Activated CD8-positive, alpha-beta memory T cell treated with anti-CD3 and anti-CD28 coated beads, Interleukin-2, amount 50 U/mL, for 24 hours (primary cell): ENCODE measurements around the gene PSMD8.
A peak's percentile ranks its signal among the peaks of the same experiment; 100 is the strongest.
"Not testable (repeated sequence)": the region's sequence is repeated elsewhere in the genome, so short reads cannot be mapped to it uniquely, and the experiment has no call there.

Experiments used
- DNase-seq: peaks from one replicate; pipeline ENCODE4 v3.0.0-alpha.2; 2020; ENCODE audit errors: extremely low read depth

The PSMD8 gene

GRCh38 chr19:38411041-38411712 lies 36.8 kb downstream of the PSMD8 start:
- DNase-seq: no peak

GRCh38 chr19:38411898-38412297 lies 37.5 kb downstream of the PSMD8 start:
- DNase-seq: not testable (repeated sequence)

DNA sequence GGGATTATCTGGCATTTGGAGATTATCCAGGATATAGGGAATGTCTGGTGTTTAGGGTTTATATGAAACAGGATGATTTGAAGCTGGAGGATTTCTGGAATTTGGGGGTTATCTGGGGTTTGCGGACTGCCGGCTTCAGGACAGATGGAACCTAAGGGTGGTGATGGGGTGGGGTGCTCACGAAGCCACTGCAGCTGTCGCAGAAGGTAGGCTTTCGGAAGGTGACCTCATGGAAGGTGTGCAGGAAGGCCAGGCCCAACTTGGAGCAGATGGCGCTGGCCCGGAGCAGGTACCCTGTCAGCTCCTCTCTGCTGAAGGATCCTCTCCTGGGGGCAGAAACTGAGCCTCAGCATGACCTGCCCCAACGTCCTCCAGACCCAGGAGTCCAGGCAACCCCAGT lies 38.1 kb downstream of the PSMD8 start:
- no peak for DNase-seq

GRCh38 chr19:38412961-38413360 lies 38.6 kb downstream of the PSMD8 start:
- DNase-seq: no peak

DNA sequence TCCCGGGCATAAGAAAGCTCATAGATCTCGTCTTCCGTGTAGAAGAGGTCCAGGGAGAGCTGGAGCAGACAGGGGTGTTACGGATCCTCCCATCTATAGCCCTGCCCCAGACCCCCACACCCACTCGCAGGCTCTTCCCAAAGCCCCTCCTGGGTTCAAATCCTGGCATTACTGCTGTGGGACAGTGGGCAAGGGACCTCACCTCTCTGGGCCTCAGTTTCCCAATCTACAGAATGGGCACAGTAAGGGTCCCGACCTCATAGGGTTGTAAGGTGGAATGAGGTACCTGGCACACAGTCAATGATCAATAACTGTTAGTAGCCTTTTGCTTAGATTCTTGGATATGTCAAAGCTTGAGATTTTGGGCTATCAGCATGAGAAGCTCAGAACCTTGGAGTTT lies 39.0 kb downstream of the PSMD8 start:
- no peak for DNase-seq

- DNase-seq: no peak
Measured at GRCh38 chr19:38417146-38417543, 42.8 kb downstream of the PSMD8 start.

DNA sequence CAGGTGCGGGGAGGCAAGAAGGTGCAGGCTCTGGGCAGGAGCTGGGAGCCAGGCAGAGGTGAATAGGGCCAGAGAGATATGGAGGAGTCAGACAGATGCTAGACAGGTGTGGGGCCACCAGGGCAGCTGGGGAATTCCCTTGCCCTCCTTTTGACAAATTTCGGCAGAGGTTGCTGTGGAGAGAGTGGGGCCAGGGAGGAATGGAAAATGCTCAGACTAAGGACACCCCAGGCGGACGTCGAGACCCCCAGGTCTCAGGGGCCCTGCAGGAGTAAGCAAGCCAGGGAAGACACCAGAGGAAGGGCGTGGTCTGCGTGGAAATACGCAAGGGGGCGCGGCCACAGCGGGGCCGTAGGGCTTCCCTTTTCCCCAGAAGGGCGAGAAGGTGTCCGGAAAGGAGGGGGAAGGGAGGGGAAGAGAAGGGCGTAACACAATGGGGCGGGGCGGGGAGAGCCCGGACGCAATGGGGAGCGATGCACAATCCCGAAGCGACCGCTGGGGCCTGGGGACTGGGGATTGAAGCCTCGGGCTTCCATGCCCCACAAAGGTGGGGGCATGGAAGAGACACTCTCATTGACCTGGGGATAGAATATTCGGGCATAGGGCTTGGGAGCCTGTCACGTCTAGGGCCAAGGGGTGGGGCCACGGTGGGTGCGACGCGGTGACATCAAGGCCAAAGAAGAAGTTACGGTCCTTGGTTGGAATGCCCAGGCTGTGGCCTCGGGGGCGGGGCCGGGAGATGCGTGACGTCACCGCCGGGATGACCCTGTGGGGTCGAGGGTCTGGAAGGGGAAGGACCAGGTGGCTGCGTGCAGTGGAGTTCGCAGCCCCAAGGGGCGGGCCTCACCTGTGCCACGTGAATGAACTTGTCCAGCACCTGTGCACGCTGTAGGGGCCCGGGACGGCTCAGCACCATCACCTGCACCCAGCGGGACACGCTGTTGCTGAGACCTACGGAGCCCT lies 43.5 kb downstream of the PSMD8 start:
- DNase-seq: peak; percentile 29

- DNase-seq: no peak
Measured at GRCh38 chr19:38420935-38421334, 46.6 kb downstream of the PSMD8 start.

DNA sequence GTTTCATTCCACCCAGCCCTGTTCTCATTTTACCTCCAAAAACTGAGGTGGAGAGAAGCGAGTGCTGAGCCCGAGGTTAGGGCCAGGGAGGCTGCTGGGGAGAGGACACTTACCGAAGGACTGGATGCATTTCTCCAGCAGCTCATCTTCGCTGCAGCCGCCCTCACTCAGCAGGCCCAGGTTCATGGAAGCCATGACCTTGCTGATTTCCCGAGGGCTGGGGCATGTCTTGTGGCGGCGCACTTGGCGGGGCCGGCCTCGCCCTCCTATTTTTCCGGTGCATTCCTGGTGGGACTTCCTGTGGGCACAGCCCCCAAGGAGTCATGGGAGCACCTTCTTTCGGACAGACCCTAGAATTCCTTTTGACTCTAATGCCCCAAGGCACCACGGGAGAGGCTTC lies 47.5 kb downstream of the PSMD8 start:
- DNase-seq: no peak

DNA sequence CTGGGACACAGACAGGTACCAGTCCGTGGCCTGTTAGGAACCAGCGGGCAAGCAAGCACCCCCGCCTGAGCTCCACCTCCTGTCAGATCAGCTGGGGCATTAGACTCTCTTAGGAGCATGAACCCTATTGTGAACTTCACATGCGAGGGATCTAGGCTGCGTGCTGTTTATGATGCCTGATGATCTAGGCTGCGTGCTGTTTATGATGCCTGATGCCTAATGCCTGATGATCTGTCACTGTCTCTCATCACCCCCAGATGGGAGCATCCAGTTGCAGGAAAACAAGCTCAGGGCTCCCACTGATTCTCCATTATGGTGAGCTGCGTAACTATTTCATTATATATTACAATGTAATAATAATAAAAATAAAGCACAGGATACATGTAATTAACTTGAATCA lies 48.1 kb downstream of the PSMD8 start:
- no peak for DNase-seq

DNA sequence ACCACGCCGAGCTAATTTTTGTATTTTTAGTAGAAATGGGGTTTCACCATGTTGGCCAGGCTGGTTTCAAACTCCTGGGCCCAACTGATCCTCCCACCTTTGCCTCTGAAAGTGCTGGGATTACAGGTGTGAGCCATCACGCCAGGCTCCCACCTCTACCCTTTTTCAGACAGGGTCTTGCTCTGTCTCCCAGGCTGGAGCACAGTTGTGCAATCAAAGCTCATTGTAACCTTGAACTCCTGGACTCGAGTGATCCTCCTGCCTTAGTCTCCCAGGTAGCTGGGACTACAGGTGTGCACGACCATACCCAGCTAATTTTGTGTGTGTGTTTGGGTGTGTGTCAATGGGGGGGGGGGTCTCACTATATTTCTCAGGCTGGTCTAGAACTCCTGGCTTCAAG lies 49.9 kb downstream of the PSMD8 start:
- DNase-seq: no peak

- no peak for DNase-seq
Measured at GRCh38 chr19:38425222-38425809, 50.9 kb downstream of the PSMD8 start.

- no peak for DNase-seq
Measured at GRCh38 chr19:38425810-38426466, 51.6 kb downstream of the PSMD8 start, which contains the start of gene RASGRP4. TSS of gene RASGRP4 (minus strand) at chr19:38426219. CDS start at chr19:38426091, 128 bp downstream.

DNA sequence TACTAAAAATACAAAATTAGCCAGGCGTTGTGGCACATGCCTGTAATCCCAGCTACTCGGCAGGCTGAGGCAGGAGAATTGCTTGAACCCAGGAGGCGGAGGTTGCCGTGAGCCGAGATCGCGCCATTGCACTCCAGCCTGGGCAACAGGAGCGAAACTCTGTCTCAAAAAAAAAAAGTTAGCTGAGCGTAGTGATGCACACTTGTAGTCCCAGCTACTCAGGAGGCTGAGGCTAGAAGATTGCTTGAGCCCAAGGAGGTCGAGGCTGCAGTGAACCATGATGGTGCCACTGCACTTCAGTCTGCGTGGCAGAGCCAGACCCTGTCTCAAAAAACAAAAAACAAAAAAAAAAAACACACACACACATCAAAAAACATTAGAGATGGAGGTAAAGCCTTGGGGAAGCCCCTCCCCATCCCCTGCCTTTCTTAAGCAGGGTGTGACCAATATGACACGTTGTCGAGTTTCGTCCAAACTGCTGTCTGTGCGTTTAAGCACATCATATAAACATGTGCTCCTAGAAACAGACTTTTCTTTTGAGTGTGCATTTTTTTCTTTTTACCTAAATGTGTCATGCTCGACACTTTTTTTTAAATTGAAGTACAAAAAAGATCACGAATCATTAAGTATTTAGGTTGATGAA lies 52.8 kb downstream of the PSMD8 start:
- DNase-seq: not testable (repeated sequence)

DNA sequence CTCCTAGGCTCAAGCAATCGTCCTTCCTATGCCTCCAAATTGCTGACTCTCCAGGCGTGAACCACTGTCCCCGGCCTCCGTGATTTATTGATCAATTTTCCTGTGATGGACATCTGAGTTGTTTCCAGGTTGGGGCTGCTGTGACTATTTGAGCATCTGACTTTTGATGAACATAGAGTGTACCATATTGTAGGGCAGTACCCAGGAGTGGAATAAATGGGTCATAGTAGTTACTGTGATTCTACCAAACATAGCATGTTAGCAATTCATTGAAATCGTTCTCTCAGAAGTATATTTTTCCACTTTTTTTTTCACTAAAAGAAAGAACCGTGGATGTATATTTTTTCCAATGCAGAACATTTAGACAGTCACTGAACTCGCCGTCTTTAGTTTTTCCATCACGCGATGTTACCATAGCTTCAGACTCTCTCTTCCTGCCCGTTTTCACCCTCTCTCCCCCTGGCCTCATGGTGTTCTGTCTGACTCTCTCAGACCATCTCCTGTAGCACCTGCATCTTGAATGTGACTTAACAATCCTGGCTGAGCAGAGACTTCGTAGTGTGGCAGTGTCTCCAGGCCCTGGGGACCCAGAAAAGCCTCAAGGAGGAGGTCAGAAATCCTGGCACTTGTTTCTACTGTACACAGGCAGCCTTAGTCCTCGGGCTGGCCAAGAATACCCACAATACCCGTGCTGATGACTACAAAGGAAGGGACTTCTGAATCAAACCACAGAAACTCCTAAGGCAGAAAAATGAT lies 54.9 kb downstream of the PSMD8 start:
- no peak for DNase-seq

GRCh38 chr19:38429811-38430156 lies 55.4 kb downstream of the PSMD8 start:
- no peak for DNase-seq

DNA sequence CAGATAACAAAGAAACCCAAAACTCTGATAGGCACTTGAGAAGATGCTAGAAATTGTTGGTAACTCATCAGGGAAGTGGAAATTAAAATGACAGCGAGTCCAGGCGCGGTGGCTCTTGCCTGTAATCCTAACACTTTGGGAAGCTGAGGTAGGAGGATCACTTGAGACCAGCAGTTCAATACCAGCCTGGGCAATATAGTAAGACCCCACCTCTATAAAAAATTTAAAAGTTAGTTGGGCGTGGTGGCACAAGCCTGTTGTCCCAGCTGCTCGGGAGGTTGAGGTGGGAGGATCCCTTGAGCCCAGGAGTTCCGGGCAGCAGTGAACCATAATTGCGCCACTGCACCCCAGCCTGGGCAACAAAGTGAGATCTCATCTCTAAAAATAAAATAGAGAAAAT lies 56.6 kb downstream of the PSMD8 start:
- no peak for DNase-seq

GRCh38 chr19:38433268-38433733 lies 58.9 kb downstream of the PSMD8 start, which contains the start of gene RYR1:
TSS of gene RYR1 (plus strand) at chr19:38433691. CDS start at chr19:38433830, 139 bp downstream.
- peak; percentile 6 for DNase-seq
